ENCODE results near the gene TRIM16.
"Not testable (repeated sequence)": the region's sequence is repeated elsewhere in the genome, so short reads cannot be mapped to it uniquely, and the experiment has no call there.

Gene TRIM16

GRCh38 chr17:15683824-15684478 lies at the start of gene TRIM16:
TRIM16 (minus strand) TSS chr17:15684311; CDS start chr17:15651609, 32,702 bp downstream.
- DNase-seq (ENCODE audit: low read depth in 2 of 2) = peak; percentile 63 to 69

GRCh38 chr17:15733174-15733789 lies 49.2 kb upstream of the TRIM16 start:
- not testable (repeated sequence) for DNase-seq (ENCODE audit: low read depth in 2 of 2)

- not testable (repeated sequence) for DNase-seq (ENCODE audit: low read depth in 2 of 2)
Observed at GRCh38 chr17:15731900-15732299, 47.8 kb upstream of the TRIM16 start, which contains the start of gene TBC1D26. TBC1D26 (plus strand) TSS chr17:15732283; CDS start chr17:15735349, 3,066 bp downstream.

- DNase-seq (ENCODE audit: low read depth in 2 of 2) = not testable (repeated sequence)
Observed at GRCh38 chr17:15730535-15730934, 46.4 kb upstream of the TRIM16 start.

- DNase-seq (ENCODE audit: low read depth in 2 of 2) = not testable (repeated sequence)
Observed at GRCh38 chr17:15716601-15717563, 32.8 kb upstream of the TRIM16 start.

- not testable (repeated sequence) for DNase-seq (ENCODE audit: low read depth in 2 of 2)
Observed at GRCh38 chr17:15708879-15709278, 24.8 kb upstream of the TRIM16 start.

GRCh38 chr17:15704813-15705212 lies 20.7 kb upstream of the TRIM16 start:
- DNase-seq (ENCODE audit: low read depth in 2 of 2) = not testable (repeated sequence)

- not testable (repeated sequence) for DNase-seq (ENCODE audit: low read depth in 2 of 2)
Observed at GRCh38 chr17:15704239-15704638, 20.1 kb upstream of the TRIM16 start.

- not testable (repeated sequence) for DNase-seq (ENCODE audit: low read depth in 2 of 2)
Observed at GRCh38 chr17:15699937-15700336, 15.8 kb upstream of the TRIM16 start.

GRCh38 chr17:15699413-15699924 lies 15.4 kb upstream of the TRIM16 start, which contains the start of gene ZNF286A:
ZNF286A (plus strand) TSS chr17:15699752; CDS start chr17:15700330, 578 bp downstream.
- DNase-seq (ENCODE audit: low read depth in 2 of 2) = peak; percentile 96 to 97

- DNase-seq (ENCODE audit: low read depth in 2 of 2) = not testable (repeated sequence)
Observed at GRCh38 chr17:15698967-15699366, 14.9 kb upstream of the TRIM16 start.

GRCh38 chr17:15687494-15687893 lies 3.4 kb upstream of the TRIM16 start:
- not testable (repeated sequence) for DNase-seq (ENCODE audit: low read depth in 2 of 2)

GRCh38 chr17:15683135-15683534 lies 976 bp downstream of the TRIM16 start:
- not testable (repeated sequence) for DNase-seq (ENCODE audit: low read depth in 2 of 2)

GRCh38 chr17:15675991-15676390 lies 8.1 kb downstream of the TRIM16 start:
- not testable (repeated sequence) for DNase-seq (ENCODE audit: low read depth in 2 of 2)

- DNase-seq (ENCODE audit: low read depth in 2 of 2) = not testable (repeated sequence)
Observed at GRCh38 chr17:15674640-15675039, 9.5 kb downstream of the TRIM16 start.

- DNase-seq (ENCODE audit: low read depth in 2 of 2) = not testable (repeated sequence)
Observed at GRCh38 chr17:15669526-15669925, 14.6 kb downstream of the TRIM16 start.

GRCh38 chr17:15663691-15664090 lies 20.4 kb downstream of the TRIM16 start:
- DNase-seq (ENCODE audit: low read depth in 2 of 2) = no peak

GRCh38 chr17:15663176-15663575 lies 20.9 kb downstream of the TRIM16 start:
- DNase-seq (ENCODE audit: low read depth in 2 of 2) = no peak

GRCh38 chr17:15662681-15663080 lies 21.4 kb downstream of the TRIM16 start:
- no peak for DNase-seq (ENCODE audit: low read depth in 2 of 2)

- no peak for DNase-seq (ENCODE audit: low read depth in 2 of 2)
Observed at GRCh38 chr17:15660077-15660476, 24.0 kb downstream of the TRIM16 start.

GRCh38 chr17:15659663-15660062 lies 24.4 kb downstream of the TRIM16 start:
- DNase-seq (ENCODE audit: low read depth in 2 of 2) = no peak

GRCh38 chr17:15659236-15659635 lies 24.9 kb downstream of the TRIM16 start:
- DNase-seq (ENCODE audit: low read depth in 2 of 2) = no peak

All from stimulated activated CD4-positive, alpha-beta T cell treated with anti-CD3 and anti-CD28 coated beads, Interleukin-12 subunit alpha, Interleukin-12 subunit beta, amount 100 ng/mL, for 24 hours (primary cell).